ENCODE data around the gene PPP2R2C.

DNA sequence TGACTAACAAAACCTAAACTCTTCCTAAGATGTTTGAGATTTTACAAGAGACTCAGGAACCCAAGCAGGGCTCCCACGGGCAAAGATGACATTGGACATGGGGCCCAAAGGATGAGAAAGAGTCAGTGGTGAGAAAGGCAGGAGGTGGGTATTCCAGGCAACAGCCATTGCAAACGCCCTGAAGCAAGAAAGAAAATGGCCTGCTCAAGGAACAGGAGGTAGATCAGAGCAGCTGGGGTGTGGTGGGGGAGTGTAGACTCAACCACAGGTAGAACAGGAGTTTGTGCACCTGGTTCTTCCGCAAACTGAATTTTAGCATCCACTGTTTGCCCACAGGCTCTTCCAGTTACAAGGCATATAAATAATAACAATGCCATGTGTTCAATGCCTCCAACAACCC, 3.3 kb downstream of the PPP2R2C start:
- TF ChIP-seq, protein P1, sequence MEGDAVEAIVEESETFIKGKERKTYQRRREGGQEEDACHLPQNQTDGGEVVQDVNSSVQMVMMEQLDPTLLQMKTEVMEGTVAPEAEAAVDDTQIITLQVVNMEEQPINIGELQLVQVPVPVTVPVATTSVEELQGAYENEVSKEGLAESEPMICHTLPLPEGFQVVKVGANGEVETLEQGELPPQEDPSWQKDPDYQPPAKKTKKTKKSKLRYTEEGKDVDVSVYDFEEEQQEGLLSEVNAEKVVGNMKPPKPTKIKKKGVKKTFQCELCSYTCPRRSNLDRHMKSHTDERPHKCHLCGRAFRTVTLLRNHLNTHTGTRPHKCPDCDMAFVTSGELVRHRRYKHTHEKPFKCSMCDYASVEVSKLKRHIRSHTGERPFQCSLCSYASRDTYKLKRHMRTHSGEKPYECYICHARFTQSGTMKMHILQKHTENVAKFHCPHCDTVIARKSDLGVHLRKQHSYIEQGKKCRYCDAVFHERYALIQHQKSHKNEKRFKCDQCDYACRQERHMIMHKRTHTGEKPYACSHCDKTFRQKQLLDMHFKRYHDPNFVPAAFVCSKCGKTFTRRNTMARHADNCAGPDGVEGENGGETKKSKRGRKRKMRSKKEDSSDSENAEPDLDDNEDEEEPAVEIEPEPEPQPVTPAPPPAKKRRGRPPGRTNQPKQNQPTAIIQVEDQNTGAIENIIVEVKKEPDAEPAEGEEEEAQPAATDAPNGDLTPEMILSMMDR (IDR thresholded peaks at IDR 0.05; ENCODE audit: insufficient read depth, low read length), result no peak
- no peak for TF ChIP-seq SPI1 (IDR thresholded peaks at IDR 0.05; ENCODE audit: borderline replicate concordance, low read depth)
- no peak for TF ChIP-seq REST (IDR thresholded peaks at IDR 0.05; ENCODE audit: insufficient replicate concordance, low read depth)
- no peak for TF ChIP-seq POLR2AphosphoS5 (IDR thresholded peaks at IDR 0.05; ENCODE audit: low read depth)
- TF ChIP-seq GABPA (IDR thresholded peaks at IDR 0.05; ENCODE audit: low read depth), result no peak

Data from HL-60 (cell line).